ENCODE data around the gene RNF212.

RNF212 gene

GRCh38 chr4:1091561-1091995 is 21.8 kb downstream of the RNF212 start:
- no peaks in the 10 kb centered on the region for H3K27me3 ChIP-seq (ENCODE audit: insufficient read depth, poor library complexity, severe bottlenecking)
- no peak for DNase-seq (ENCODE audit: low read depth in 1 of 2, low spot score in 1 of 2)
- no peak overlapping the region for H3K27ac ChIP-seq (replicated peaks)
- H3K4me3 ChIP-seq (replicated peaks; ENCODE audit: insufficient read depth, low read length): no peak overlapping the region
- TF ChIP-seq POLR2AphosphoS5 (IDR thresholded peaks at IDR 0.05; ENCODE audit: low read depth): no peak
- no peak for TF ChIP-seq SPI1 (IDR thresholded peaks at IDR 0.05; ENCODE audit: borderline replicate concordance, low read depth)
- TF ChIP-seq REST (IDR thresholded peaks at IDR 0.05; ENCODE audit: insufficient replicate concordance, low read depth): no peak
- no peak for TF ChIP-seq GABPA (IDR thresholded peaks at IDR 0.05; ENCODE audit: low read depth)
- no peak for TF ChIP-seq CTCF (IDR thresholded peaks at IDR 0.05; ENCODE audit: insufficient read depth, low read length)

GRCh38 chr4:1090465-1091440 is 22.6 kb downstream of the RNF212 start:
- no peak overlapping the region for H3K4me3 ChIP-seq (replicated peaks; ENCODE audit: insufficient read depth, low read length)
- TF ChIP-seq POLR2AphosphoS5 (IDR thresholded peaks at IDR 0.05; ENCODE audit: low read depth): no peak
- no peak for TF ChIP-seq REST (IDR thresholded peaks at IDR 0.05; ENCODE audit: insufficient replicate concordance, low read depth)
- no peak for TF ChIP-seq SPI1 (IDR thresholded peaks at IDR 0.05; ENCODE audit: borderline replicate concordance, low read depth)
- no peak for TF ChIP-seq GABPA (IDR thresholded peaks at IDR 0.05; ENCODE audit: low read depth)
- no peak overlapping the region for H3K27ac ChIP-seq (replicated peaks)
- H3K27me3 ChIP-seq (ENCODE audit: insufficient read depth, poor library complexity, severe bottlenecking): no peaks in the 10 kb centered on the region
- no peak for DNase-seq (ENCODE audit: low read depth in 1 of 2, low spot score in 1 of 2)

GRCh38 chr4:1090036-1090435 is 23.3 kb downstream of the RNF212 start:
- DNase-seq (ENCODE audit: low read depth in 1 of 2, low spot score in 1 of 2): no peak
- Histone ChIP-seq H3K4me3 (replicated peaks; ENCODE audit: insufficient read depth, low read length) (no peak overlapping the region), H3K27me3 (ENCODE audit: insufficient read depth, poor library complexity, severe bottlenecking) (no peaks in the 10 kb centered on the region), H3K27ac (replicated peaks) (no peak overlapping the region)
- TF ChIP-seq GABPA (IDR thresholded peaks at IDR 0.05; ENCODE audit: low read depth): no peak
- no peak for TF ChIP-seq CTCF (IDR thresholded peaks at IDR 0.05; ENCODE audit: insufficient read depth, low read length)
- no peak for TF ChIP-seq POLR2AphosphoS5 (IDR thresholded peaks at IDR 0.05; ENCODE audit: low read depth)
- no peak for TF ChIP-seq REST (IDR thresholded peaks at IDR 0.05; ENCODE audit: insufficient replicate concordance, low read depth)
- no peak for TF ChIP-seq SPI1 (IDR thresholded peaks at IDR 0.05; ENCODE audit: borderline replicate concordance, low read depth)

All from HL-60 (cell line).